Astrocyte (in vitro differentiated cells and primary cell): ENCODE data around the gene NWD2. TPM values are rescaled to one million over a fixed set of nuclear protein-coding genes. Genes with fewer than 3 reads are reported as not detected.

Experiments
- DNase-seq: peaks from one replicate; pipeline ENCODE4 v3.0.0-alpha.2; 2010; ENCODE audit warnings: low read depth
- FAIRE-seq: peaks from 2 replicates; lab custom pipeline; 2011; peaks lifted over from hg19 to GRCh38; lab: Jason Lieb, UNC
- H2AFZ ChIP-seq: 2 replicates; pipeline ENCODE4 v1.6.0; 2012; ENCODE audit warnings: low read depth, low read length, inconsistent platforms
- H3K27ac ChIP-seq: 2 replicates; pipeline ENCODE4 v1.5.1; 2011; ENCODE audit warnings: low read depth, low read length, inconsistent platforms
- H3K27me3 ChIP-seq: 2 replicates; pipeline ENCODE4 v1.6.0; 2011; ENCODE audit warnings: low read length, inconsistent platforms; ENCODE audit not compliant: insufficient read depth
- H3K36me3 ChIP-seq: 2 replicates; pipeline ENCODE4 v1.5.1; 2011; ENCODE audit warnings: low read length, inconsistent platforms; ENCODE audit not compliant: insufficient read depth
- H3K4me1 ChIP-seq: 2 replicates; pipeline ENCODE4 v1.5.1; 2011; ENCODE audit warnings: low read length, inconsistent platforms; ENCODE audit not compliant: insufficient read depth
- H3K4me2 ChIP-seq: 2 replicates; pipeline ENCODE4 v1.6.0; 2012; ENCODE audit warnings: low read length, inconsistent platforms
- H3K4me3 ChIP-seq: 2 replicates; pipeline ENCODE4 v1.5.1; 2011; ENCODE audit warnings: low read depth, mild to moderate bottlenecking, low read length, inconsistent platforms; ENCODE audit not compliant: insufficient read depth
- H3K79me2 ChIP-seq: 2 replicates; pipeline ENCODE4 v1.6.0; 2012; ENCODE audit warnings: mild to moderate bottlenecking, low read length, inconsistent platforms; ENCODE audit not compliant: insufficient read depth
- H3K9ac ChIP-seq: 2 replicates; pipeline ENCODE4 v1.6.0; 2012; ENCODE audit warnings: mild to moderate bottlenecking, low read length, inconsistent platforms
- H3K9me3 ChIP-seq: 2 replicates; pipeline ENCODE4 v1.5.1; 2012; ENCODE audit warnings: low read depth, mild to moderate bottlenecking, low read length, inconsistent platforms; ENCODE audit not compliant: insufficient read depth
- H4K20me1 ChIP-seq: 2 replicates; pipeline ENCODE4 v1.6.0; 2012; ENCODE audit warnings: low read length, inconsistent platforms; ENCODE audit not compliant: insufficient read depth
- H3K27ac Mint-ChIP-seq: one replicate; pipeline ENCODE4 v1.8.0; 2021; ENCODE audit warnings: mild to moderate bottlenecking, mixed read lengths; ENCODE audit not compliant: unreplicated experiment
- H3K27me3 Mint-ChIP-seq: one replicate; pipeline ENCODE4 v1.8.0; 2021; ENCODE audit warnings: low read depth, mixed read lengths; ENCODE audit not compliant: unreplicated experiment
- H3K36me3 Mint-ChIP-seq: one replicate; pipeline ENCODE4 v1.8.0; 2021; ENCODE audit warnings: low read depth, mixed read lengths; ENCODE audit not compliant: unreplicated experiment
- H3K4me1 Mint-ChIP-seq: one replicate; pipeline ENCODE4 v1.8.0; 2021; ENCODE audit warnings: low read depth, mixed read lengths; ENCODE audit not compliant: unreplicated experiment
- H3K4me3 Mint-ChIP-seq: one replicate; pipeline ENCODE4 v1.8.0; 2021; ENCODE audit warnings: mild to moderate bottlenecking, moderate library complexity, mixed read lengths; ENCODE audit not compliant: unreplicated experiment
- H3K9me3 Mint-ChIP-seq: one replicate; pipeline ENCODE4 v1.8.0; 2021; ENCODE audit warnings: mild to moderate bottlenecking, mixed read lengths; ENCODE audit not compliant: unreplicated experiment
- EZH2 ChIP-seq: IDR thresholded peaks from 2 replicates; pipeline ENCODE4 v1.6.1; 2012; ENCODE audit warnings: mild to moderate bottlenecking, low read length, inconsistent platforms; ENCODE audit not compliant: insufficient read depth
- total RNA-seq: library from RNA; stranded (reverse); gene quantifications from 2 replicates; pipeline ENCODE4 v1.2.1, GENCODE V29; 2021
- TF ChIP-seq, protein P1 (sequence below): IDR thresholded peaks from 2 replicates; pipeline ENCODE4 v1.5.1; 2011; ENCODE audit warnings: low read depth, mild to moderate bottlenecking, inconsistent platforms, low read length, moderate library complexity; ENCODE audit not compliant: insufficient read depth

The NWD2 gene
- total RNA-seq, 1 donor from 2014 or later: not detected

DNA sequence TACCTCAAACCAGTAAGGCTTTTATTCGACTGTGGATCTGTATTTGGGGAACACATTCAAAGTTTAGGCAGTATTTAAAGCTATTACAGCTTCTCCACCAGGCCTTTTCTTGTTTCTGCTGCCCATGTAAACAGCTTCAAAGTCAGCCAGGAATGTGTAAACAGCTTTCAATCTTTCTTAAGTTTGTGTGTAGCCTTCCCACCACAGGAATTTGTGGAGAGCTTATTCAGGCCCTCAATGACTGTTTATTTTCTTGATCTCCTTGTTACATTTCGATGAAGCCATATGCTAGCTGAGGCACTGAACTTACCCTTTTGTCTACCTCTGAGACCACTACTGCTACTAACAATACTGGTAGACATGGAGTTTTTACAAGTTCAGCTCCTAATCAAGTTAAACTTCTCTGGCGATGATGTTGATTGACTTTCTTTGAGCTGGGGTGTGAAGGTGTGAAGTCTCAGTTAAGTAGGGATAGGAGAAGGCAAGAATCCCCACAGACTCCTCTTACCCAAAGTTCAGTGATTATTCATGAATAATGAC, 72.6 kb downstream of the NWD2 start:
- H3K4me3 ChIP-seq: no peak overlapping the region
- H4K20me1 ChIP-seq: no peaks in the 10 kb centered on the region
- Mint-ChIP-seq H3K27me3 (no peaks in the 10 kb centered on the region), H3K9me3 (peaks cover 2% of the 10 kb centered on the region), H3K4me3 (no peak overlapping the region), H3K36me3 (no peaks in the 10 kb centered on the region), H3K27ac (no peak overlapping the region), H3K4me1 (peaks cover 2% of the 10 kb centered on the region)
- no peak overlapping the region for H2AFZ ChIP-seq
- no peak for FAIRE-seq
- H3K27ac ChIP-seq: no peak overlapping the region
- H3K9ac ChIP-seq: no peak overlapping the region
- no peaks in the 10 kb centered on the region for H3K9me3 ChIP-seq
- no peaks in the 10 kb centered on the region for H3K27me3 ChIP-seq
- no peak for DNase-seq
- no peaks in the 10 kb centered on the region for H3K36me3 ChIP-seq
- H3K79me2 ChIP-seq: no peaks in the 10 kb centered on the region
- no peaks in the 10 kb centered on the region for H3K4me1 ChIP-seq
- no peak for TF ChIP-seq EZH2
- TF ChIP-seq, protein P1, sequence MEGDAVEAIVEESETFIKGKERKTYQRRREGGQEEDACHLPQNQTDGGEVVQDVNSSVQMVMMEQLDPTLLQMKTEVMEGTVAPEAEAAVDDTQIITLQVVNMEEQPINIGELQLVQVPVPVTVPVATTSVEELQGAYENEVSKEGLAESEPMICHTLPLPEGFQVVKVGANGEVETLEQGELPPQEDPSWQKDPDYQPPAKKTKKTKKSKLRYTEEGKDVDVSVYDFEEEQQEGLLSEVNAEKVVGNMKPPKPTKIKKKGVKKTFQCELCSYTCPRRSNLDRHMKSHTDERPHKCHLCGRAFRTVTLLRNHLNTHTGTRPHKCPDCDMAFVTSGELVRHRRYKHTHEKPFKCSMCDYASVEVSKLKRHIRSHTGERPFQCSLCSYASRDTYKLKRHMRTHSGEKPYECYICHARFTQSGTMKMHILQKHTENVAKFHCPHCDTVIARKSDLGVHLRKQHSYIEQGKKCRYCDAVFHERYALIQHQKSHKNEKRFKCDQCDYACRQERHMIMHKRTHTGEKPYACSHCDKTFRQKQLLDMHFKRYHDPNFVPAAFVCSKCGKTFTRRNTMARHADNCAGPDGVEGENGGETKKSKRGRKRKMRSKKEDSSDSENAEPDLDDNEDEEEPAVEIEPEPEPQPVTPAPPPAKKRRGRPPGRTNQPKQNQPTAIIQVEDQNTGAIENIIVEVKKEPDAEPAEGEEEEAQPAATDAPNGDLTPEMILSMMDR: no peak
- no peak overlapping the region for H3K4me2 ChIP-seq

GRCh38 chr4:37320513-37321235, 76.1 kb downstream of the NWD2 start:
- no peak overlapping the region for H3K9ac ChIP-seq
- Mint-ChIP-seq H3K4me3 (no peak overlapping the region), H3K9me3 (no peaks in the 10 kb centered on the region), H3K27ac (no peak overlapping the region), H3K27me3 (no peaks in the 10 kb centered on the region), H3K36me3 (no peaks in the 10 kb centered on the region), H3K4me1 (peaks cover 11% of the 10 kb centered on the region)
- H3K4me2 ChIP-seq: no peak overlapping the region
- H3K27me3 ChIP-seq: no peaks in the 10 kb centered on the region
- no peak overlapping the region for H2AFZ ChIP-seq
- H3K36me3 ChIP-seq: no peaks in the 10 kb centered on the region
- no peak overlapping the region for H3K4me3 ChIP-seq
- H4K20me1 ChIP-seq: no peaks in the 10 kb centered on the region
- FAIRE-seq (no peak), DNase-seq (no peak)
- no peaks in the 10 kb centered on the region for H3K79me2 ChIP-seq
- TF ChIP-seq EZH2: no peak
- TF ChIP-seq, protein P1: no peak
- no peaks in the 10 kb centered on the region for H3K9me3 ChIP-seq
- H3K27ac ChIP-seq: no peak overlapping the region
- H3K4me1 ChIP-seq: no peaks in the 10 kb centered on the region

DNA sequence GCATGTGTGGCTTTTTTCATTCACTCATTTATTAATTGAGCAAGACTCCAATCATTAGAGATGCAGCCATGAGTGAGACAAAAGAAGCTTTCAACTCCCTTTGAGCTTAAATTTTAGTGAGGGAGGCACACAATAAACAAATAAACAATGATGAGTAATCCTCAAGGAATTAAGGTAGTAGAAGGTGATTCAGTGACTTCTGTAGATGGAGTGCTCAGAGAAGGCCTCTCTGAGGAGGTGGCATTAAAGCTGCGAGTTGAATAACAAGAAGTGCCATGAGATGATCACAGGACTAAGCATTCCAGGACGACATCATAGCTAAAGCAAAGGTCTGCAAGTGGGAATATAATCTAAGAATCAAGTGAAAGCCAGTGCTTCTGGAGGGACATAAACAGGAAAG, 77.6 kb downstream of the NWD2 start:
- no peak overlapping the region for H2AFZ ChIP-seq
- no peak overlapping the region for H3K4me3 ChIP-seq
- Mint-ChIP-seq H3K9me3 (no peaks in the 10 kb centered on the region), H3K4me1 (peaks cover 11% of the 10 kb centered on the region), H3K36me3 (no peaks in the 10 kb centered on the region), H3K4me3 (no peak overlapping the region), H3K27ac (no peak overlapping the region), H3K27me3 (no peaks in the 10 kb centered on the region)
- H3K27me3 ChIP-seq: no peaks in the 10 kb centered on the region
- no peaks in the 10 kb centered on the region for H3K36me3 ChIP-seq
- peaks cover 3% of the 10 kb centered on the region for H3K9me3 ChIP-seq
- no peaks in the 10 kb centered on the region for H4K20me1 ChIP-seq
- H3K4me1 ChIP-seq: no peaks in the 10 kb centered on the region
- no peak overlapping the region for H3K27ac ChIP-seq
- H3K79me2 ChIP-seq: no peaks in the 10 kb centered on the region
- TF ChIP-seq EZH2: no peak
- TF ChIP-seq, protein P1: no peak
- H3K9ac ChIP-seq: no peak overlapping the region
- H3K4me2 ChIP-seq: no peak overlapping the region
- no peak for DNase-seq
- no peak for FAIRE-seq
